ENCODE results near the gene TNF. TPM values are rescaled to one million over a fixed set of nuclear protein-coding genes. Genes with fewer than 3 reads are reported as not detected.
A peak's percentile ranks its signal among the peaks of the same experiment; 100 is the strongest.

Gene TNF
- total RNA-seq, 1 experiment from 2014 or later: 0.64 TPM

GRCh38 chr6:31538805-31539400, 36.5 kb upstream of the TNF start:
- in situ Hi-C loops (cut with HindIII; ENCODE audit: low pct_unique_long_range_greater_than_20kb, low sequenced_read_pairs): no loop called here
- Histone ChIP-seq H3K4me1 (ENCODE audit: control insufficient read depth, insufficient read depth, low read length) (peaks cover 19% of the 10 kb centered on the region), H3K9me3 (ENCODE audit: control insufficient read depth, insufficient read depth, low read depth, low read length) (no peaks in the 10 kb centered on the region), H3K36me3 (ENCODE audit: control insufficient read depth, insufficient read depth, low read length) (peaks cover 39% of the 10 kb centered on the region), H3K27ac (ENCODE audit: low read length) (no peak overlapping the region; the same call in 1 of the 2 replicates), H3K4me3 (ENCODE audit: low read depth in 2 of 2, low read length in 2 of 2) (peak overlapping the region; percentile 54 to 98), H3K27me3 (ENCODE audit: control insufficient read depth, insufficient read depth, low read length) (no peaks in the 10 kb centered on the region)
- DNase-seq (ENCODE audit: low read depth, low spot score) (no peak), ATAC-seq (no peak)
- intact Hi-C loops (cut with micrococcal nuclease; ENCODE audit: unreplicated experiment): no loop called here
- BruUV-seq (replicated peaks): no TSS peak
- TF ChIP-seq POLR2AphosphoS5 (IDR thresholded peaks at IDR 0.05; ENCODE audit: low read depth, low read length): no peak
- TF ChIP-seq REST (IDR thresholded peaks at IDR 0.05; ENCODE audit: insufficient read depth in 1 of 2, low read depth in 2 of 2, low read length in 1 of 2): no peak
- ChIA-PET POLR2A (interaction anchor here (0.5 kb wide), 1 partner anchor 20 kb away, joined by 4 read pairs; no protein-coding TSS in a partner anchor), CTCF (no interaction called here)

DNA sequence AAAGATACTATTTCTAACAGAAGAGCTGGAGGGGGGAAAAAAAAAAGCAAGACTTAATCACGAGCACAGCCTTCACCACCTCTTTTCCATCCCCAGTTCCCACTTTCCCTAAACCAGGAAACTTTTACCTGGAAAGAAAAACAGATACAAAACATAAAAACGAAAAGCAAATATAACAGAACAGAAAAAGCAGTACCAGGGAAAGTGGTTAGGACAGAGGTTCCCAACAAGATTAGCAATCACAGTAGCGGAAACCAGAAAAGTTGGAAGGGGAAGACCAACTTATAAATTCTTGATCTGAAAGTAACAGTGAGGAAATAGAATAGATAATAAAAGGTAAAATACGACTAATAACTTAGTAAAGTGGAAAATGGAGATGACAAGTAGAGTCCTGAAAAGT, 34.7 kb upstream of the TNF start:
- ATAC-seq (no peak), DNase-seq (ENCODE audit: low read depth, low spot score) (no peak)
- ChIA-PET CTCF (no interaction called here), POLR2A (interaction anchor here (0.6 to 1.5 kb wide), 6 partner anchors 43 to 627 kb away, joined by 3 to 15 read pairs (median 5); no protein-coding TSS in a partner anchor)
- in situ Hi-C loops (cut with HindIII; ENCODE audit: low pct_unique_long_range_greater_than_20kb, low sequenced_read_pairs): no loop called here
- BruUV-seq (replicated peaks): no TSS peak
- Histone ChIP-seq H3K4me1 (ENCODE audit: control insufficient read depth, insufficient read depth, low read length) (peaks cover 19% of the 10 kb centered on the region), H3K27ac (ENCODE audit: low read length) (peak overlapping the region; percentile 97), H3K27me3 (ENCODE audit: control insufficient read depth, insufficient read depth, low read length) (no peaks in the 10 kb centered on the region), H3K4me3 (ENCODE audit: low read depth in 2 of 2, low read length in 2 of 2) (peak overlapping the region; percentile 54 to 98), H3K9me3 (ENCODE audit: control insufficient read depth, insufficient read depth, low read depth, low read length) (no peaks in the 10 kb centered on the region), H3K36me3 (ENCODE audit: control insufficient read depth, insufficient read depth, low read length) (peaks cover 29% of the 10 kb centered on the region)
- intact Hi-C loops (cut with micrococcal nuclease; ENCODE audit: unreplicated experiment): loop anchor here (2.0 kb wide), 1 partner anchor 48 kb away; no protein-coding TSS in a partner anchor
- TF ChIP-seq REST (IDR thresholded peaks at IDR 0.05; ENCODE audit: insufficient read depth in 1 of 2, low read depth in 2 of 2, low read length in 1 of 2) (no peak), POLR2AphosphoS5 (IDR thresholded peaks at IDR 0.05; ENCODE audit: low read depth, low read length) (no peak), TCF7L2 (IDR thresholded peaks at IDR 0.05; ENCODE audit: low read depth, low read length) (no peak), SIN3A (IDR thresholded peaks at IDR 0.05; ENCODE audit: borderline replicate concordance, insufficient read depth, low read depth, low read length) (no peak)
- TF ChIP-seq, protein P1, sequence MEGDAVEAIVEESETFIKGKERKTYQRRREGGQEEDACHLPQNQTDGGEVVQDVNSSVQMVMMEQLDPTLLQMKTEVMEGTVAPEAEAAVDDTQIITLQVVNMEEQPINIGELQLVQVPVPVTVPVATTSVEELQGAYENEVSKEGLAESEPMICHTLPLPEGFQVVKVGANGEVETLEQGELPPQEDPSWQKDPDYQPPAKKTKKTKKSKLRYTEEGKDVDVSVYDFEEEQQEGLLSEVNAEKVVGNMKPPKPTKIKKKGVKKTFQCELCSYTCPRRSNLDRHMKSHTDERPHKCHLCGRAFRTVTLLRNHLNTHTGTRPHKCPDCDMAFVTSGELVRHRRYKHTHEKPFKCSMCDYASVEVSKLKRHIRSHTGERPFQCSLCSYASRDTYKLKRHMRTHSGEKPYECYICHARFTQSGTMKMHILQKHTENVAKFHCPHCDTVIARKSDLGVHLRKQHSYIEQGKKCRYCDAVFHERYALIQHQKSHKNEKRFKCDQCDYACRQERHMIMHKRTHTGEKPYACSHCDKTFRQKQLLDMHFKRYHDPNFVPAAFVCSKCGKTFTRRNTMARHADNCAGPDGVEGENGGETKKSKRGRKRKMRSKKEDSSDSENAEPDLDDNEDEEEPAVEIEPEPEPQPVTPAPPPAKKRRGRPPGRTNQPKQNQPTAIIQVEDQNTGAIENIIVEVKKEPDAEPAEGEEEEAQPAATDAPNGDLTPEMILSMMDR (IDR thresholded peaks at IDR 0.05): no peak

Measured in Panc1 (cell line).